Upper lobe of left lung (tissue), 6 donors: ENCODE measurements around the gene DYRK1A. TPM values are rescaled to one million over a fixed set of nuclear protein-coding genes. Genes with fewer than 3 reads are reported as not detected.
A peak's percentile ranks its signal among the peaks of the same experiment; 100 is the strongest.

Source experiments
- ATAC-seq, 2 donors: fragments of 200-7000 bp; cut with Tn5 transposase; one replicate each; pipeline ENCODE4 v1.9.1; 2022; ENCODE audit warnings: mild to moderate bottlenecking in 2 of 2, moderate library complexity in 2 of 2; ENCODE audit not compliant: low FRiP score in 2 of 2
- DNase-seq, 2 donors: peaks; one replicate each; pipeline ENCODE4 v3.0.0-alpha.2; 2019 to 2020
- H3K27ac ChIP-seq, 4 donors: fragments of 200-600 bp; sonication (generic); one replicate each; pipeline ENCODE4 v1.5.1; 2016 to 2019
- H3K27me3 ChIP-seq, 4 donors: fragments of 200-600 bp; sonication (generic); one replicate each; pipeline ENCODE4 v1.5.1; 2017 to 2019
- H3K36me3 ChIP-seq, 4 donors: fragments of 200-600 bp; sonication (generic); one replicate each; pipeline ENCODE4 v1.5.1; 2016 to 2019
- H3K4me1 ChIP-seq, 4 donors: fragments of 200-600 bp; sonication (generic); one replicate each; pipeline ENCODE4 v1.5.1; 2018 to 2019
- H3K4me3 ChIP-seq, 4 donors: fragments of 200-600 bp; sonication (generic); one replicate each; pipeline ENCODE4 v1.5.1; 2017 to 2019; ENCODE audit warnings: mild to moderate bottlenecking in 2 of 4, moderate library complexity in 1 of 4
- H3K9me3 ChIP-seq, 4 donors: fragments of 200-600 bp; sonication (generic); one replicate each; pipeline ENCODE4 v1.5.1; 2018 to 2019
- EP300 ChIP-seq, 4 donors: sonication (generic); formaldehyde crosslinking; IDR thresholded peaks; one replicate each; pipeline ENCODE4 v1.5.1; 2017; ENCODE audit warnings: antibody characterized with exemption in 4 of 4, control low read depth in 2 of 4
- POLR2A ChIP-seq, 4 donors: fragments of 450-650 bp; IDR thresholded peaks; one replicate each; pipeline ENCODE4 v1.5.1; 2016 to 2017; ENCODE audit warnings: antibody characterized with exemption in 4 of 4, mild to moderate bottlenecking in 2 of 4
- POLR2AphosphoS5 ChIP-seq, 2 donors: sonication (generic); formaldehyde crosslinking; IDR thresholded peaks; one replicate each; pipeline ENCODE4 v1.5.1; 2017; ENCODE audit warnings: antibody characterized with exemption in 2 of 2
- WGBS, 2 donors: methylation state at CpG; one replicate each; pipeline ENCODE4 v1.1.5; 2017 to 2018; 5-methylcytosine and 5-hydroxymethylcytosine counted together
- total RNA-seq, 6 donors: library from RNA; depleted of rRNA in 4 of 6; stranded (reverse); fragments of >200 nt in 4 of 6; gene quantifications; one replicate each; pipeline versions ENCODE4 v1.1.0 to v1.2.1, GENCODE V29; 2016 to 2021
- TF ChIP-seq, protein P1 (sequence below), 6 experiments: fragments of 450-650 bp in 4 of 6; fragments of 200-600 bp in 2 of 6; sonication (generic) in 2 of 6; IDR thresholded peaks; one replicate each; pipeline ENCODE4 v1.5.1; 2016 to 2019; ENCODE audit warnings: antibody characterized with exemption in 6 of 6
- donor health status: DM: no; HTN: no; CAD: no; lungs with moderate emphysema.
- donor health status: DM: no; HTN: yes; CAD: no; lungs with severe emphysema.

DYRK1A gene
- total RNA-seq, 6 donors from 2014 or later = 64.1 to 116 (median 83.2) TPM

DNA sequence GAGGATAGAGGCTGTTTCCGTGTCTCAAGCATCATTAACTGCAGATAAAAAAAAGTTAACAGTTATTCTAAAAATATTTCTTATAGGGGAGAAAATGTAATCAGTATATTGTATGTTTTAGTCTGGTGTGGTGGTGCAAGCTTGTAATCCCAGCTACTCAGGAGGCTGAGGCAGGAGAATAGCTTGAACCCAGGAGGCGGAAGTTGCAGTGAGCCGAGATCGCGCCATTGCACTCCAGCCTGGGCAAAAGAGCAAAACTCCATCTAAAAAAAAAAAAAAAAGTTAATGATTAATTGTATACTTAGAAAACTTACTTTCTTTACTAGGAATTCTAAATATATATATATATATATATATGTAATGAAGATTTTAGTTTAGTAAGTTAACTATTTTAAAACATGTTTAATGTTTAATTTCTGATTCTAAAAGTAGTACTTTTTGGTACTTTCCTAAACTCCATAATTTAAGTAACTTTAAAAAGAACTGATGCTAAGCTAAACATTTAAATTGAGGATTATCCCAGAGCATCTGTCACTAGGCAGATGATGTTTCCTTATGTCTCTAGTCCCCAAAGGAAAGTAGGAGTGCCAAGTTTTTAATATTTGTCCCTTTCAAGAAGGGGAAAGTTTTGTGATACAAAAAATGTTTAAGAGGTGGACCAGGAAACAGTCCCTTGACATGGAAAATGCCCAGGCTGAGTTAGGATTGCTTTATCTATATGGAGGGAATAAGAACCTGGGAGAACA lies 66.3 kb downstream of the DYRK1A start:
- H3K27ac ChIP-seq = no peak overlapping the region
- peaks cover 22 to 47% (median 31%) of the 10 kb centered on the region in 4 donors for H3K4me1 ChIP-seq
- TF ChIP-seq, protein P1, sequence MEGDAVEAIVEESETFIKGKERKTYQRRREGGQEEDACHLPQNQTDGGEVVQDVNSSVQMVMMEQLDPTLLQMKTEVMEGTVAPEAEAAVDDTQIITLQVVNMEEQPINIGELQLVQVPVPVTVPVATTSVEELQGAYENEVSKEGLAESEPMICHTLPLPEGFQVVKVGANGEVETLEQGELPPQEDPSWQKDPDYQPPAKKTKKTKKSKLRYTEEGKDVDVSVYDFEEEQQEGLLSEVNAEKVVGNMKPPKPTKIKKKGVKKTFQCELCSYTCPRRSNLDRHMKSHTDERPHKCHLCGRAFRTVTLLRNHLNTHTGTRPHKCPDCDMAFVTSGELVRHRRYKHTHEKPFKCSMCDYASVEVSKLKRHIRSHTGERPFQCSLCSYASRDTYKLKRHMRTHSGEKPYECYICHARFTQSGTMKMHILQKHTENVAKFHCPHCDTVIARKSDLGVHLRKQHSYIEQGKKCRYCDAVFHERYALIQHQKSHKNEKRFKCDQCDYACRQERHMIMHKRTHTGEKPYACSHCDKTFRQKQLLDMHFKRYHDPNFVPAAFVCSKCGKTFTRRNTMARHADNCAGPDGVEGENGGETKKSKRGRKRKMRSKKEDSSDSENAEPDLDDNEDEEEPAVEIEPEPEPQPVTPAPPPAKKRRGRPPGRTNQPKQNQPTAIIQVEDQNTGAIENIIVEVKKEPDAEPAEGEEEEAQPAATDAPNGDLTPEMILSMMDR (IDR thresholded peaks at IDR 0.05) = no peak
- TF ChIP-seq POLR2AphosphoS5 (IDR thresholded peaks at IDR 0.05) = no peak
- no peak for TF ChIP-seq POLR2A (IDR thresholded peaks at IDR 0.05)
- TF ChIP-seq EP300 (IDR thresholded peaks at IDR 0.05) = no peak
- ATAC-seq (no peak), DNase-seq (no peak)
- no peaks in the 10 kb centered on the region for H3K27me3 ChIP-seq
- WGBS, 2 donors = 90 to 96% methylated on average over 5 of the region's 5 CpGs
- H3K36me3 ChIP-seq = no peaks in the 10 kb centered on the region
- H3K4me3 ChIP-seq = no peak overlapping the region
- H3K9me3 ChIP-seq = no peaks in the 10 kb centered on the region

DNA sequence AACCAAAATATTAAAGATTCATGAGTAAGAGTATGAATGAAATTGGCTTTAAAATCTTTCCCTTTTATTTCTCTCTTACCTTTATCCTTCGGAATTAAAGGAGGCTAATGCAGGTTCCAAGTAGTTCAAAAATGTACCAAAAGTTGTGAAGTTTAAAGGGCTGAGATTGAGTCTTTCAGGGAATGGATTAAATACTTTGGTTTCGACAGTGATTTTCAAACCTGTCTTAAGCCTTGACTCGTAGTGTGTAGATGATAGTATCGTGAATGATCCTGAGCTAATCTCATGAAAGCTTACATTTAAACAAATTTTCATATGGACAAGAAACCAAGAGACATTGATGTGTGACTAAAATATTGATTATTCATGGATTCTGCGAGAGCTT lies 66.9 kb downstream of the DYRK1A start:
- Histone ChIP-seq H3K9me3 (no peaks in the 10 kb centered on the region), H3K4me3 (no peak overlapping the region), H3K27me3 (no peaks in the 10 kb centered on the region), H3K4me1 (peaks cover 22 to 47% (median 32%) of the 10 kb centered on the region in 4 donors), H3K27ac (no peak overlapping the region), H3K36me3 (no peaks in the 10 kb centered on the region)
- TF ChIP-seq POLR2A (IDR thresholded peaks at IDR 0.05) (no peak), EP300 (IDR thresholded peaks at IDR 0.05) (no peak)
- TF ChIP-seq, protein P1 (IDR thresholded peaks at IDR 0.05) = no peak
- DNase-seq = no peak
- ATAC-seq = no peak
- WGBS, 2 donors = 95% methylated on average over 5 of the region's 5 CpGs

DNA sequence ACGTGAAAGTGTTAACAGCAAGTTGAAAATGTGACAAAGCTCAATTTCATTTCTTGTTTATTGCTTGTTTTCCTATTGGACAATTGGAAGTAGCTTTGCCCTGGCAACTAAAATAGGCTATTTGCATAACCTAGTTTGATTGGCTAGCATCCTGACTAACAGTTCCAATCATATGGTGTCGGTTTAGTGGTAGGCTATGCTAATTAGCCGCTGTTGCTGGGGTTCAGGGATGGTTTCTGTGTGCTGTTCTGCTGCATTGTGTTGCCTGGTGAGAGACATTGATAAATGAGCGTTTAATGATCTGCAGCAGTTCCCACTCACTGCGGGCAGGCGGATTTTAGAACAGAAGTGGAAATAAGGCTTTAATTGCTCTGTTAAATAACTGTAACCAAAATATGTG lies 68.5 kb downstream of the DYRK1A start:
- H3K4me1 ChIP-seq = peaks cover 22 to 58% (median 32%) of the 10 kb centered on the region in 4 donors
- no peaks in the 10 kb centered on the region for H3K27me3 ChIP-seq
- no peaks in the 10 kb centered on the region for H3K9me3 ChIP-seq
- DNase-seq (peak in 1 of 2 donors; percentile 57), ATAC-seq (peak; percentile 85 to 98)
- H3K27ac ChIP-seq = peak overlapping the region in 1 of 4 donors; percentile 17
- H3K4me3 ChIP-seq = no peak overlapping the region
- H3K36me3 ChIP-seq = no peaks in the 10 kb centered on the region
- 28 to 30% methylated on average over 6 of the region's 6 CpGs for WGBS, 2 donors
- TF ChIP-seq, protein P1 (IDR thresholded peaks at IDR 0.05) = peak in 1 of 6 experiments; percentile 8
- TF ChIP-seq POLR2AphosphoS5 (IDR thresholded peaks at IDR 0.05) = peak in 1 of 2 donors; percentile 19
- no peak for TF ChIP-seq EP300 (IDR thresholded peaks at IDR 0.05)
- no peak for TF ChIP-seq POLR2A (IDR thresholded peaks at IDR 0.05)

DNA sequence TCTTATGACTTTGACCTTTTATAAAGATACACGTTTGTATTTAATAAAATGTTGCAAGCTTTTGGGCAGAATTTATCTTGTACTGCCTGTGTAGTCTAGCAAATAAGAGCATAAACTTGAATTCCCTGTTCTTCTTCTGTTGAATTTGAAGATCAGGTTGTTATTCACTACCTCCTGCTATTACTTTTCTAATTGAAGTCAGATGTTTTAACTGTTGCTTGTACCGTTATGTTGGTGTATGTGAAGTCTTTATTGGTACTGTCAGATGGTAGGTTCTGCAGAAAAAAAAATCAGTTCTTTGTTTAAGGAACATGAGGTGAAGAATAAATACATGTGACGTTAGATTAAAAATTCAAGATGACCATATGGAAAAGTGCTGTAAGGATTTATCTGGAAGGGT lies 69.1 kb downstream of the DYRK1A start:
- 33 to 49% methylated on average over 3 of the region's 3 CpGs for WGBS, 2 donors
- Histone ChIP-seq H3K27ac (peak overlapping the region in 1 of 4 donors; percentile 17), H3K27me3 (no peaks in the 10 kb centered on the region), H3K9me3 (no peaks in the 10 kb centered on the region), H3K4me3 (no peak overlapping the region), H3K36me3 (no peaks in the 10 kb centered on the region), H3K4me1 (peaks cover 17 to 58% (median 31%) of the 10 kb centered on the region in 4 donors)
- DNase-seq (no peak), ATAC-seq (no peak)
- no peak for TF ChIP-seq POLR2A (IDR thresholded peaks at IDR 0.05)
- TF ChIP-seq POLR2AphosphoS5 (IDR thresholded peaks at IDR 0.05) = no peak
- TF ChIP-seq EP300 (IDR thresholded peaks at IDR 0.05) = no peak
- TF ChIP-seq, protein P1 (IDR thresholded peaks at IDR 0.05) = no peak

DNA sequence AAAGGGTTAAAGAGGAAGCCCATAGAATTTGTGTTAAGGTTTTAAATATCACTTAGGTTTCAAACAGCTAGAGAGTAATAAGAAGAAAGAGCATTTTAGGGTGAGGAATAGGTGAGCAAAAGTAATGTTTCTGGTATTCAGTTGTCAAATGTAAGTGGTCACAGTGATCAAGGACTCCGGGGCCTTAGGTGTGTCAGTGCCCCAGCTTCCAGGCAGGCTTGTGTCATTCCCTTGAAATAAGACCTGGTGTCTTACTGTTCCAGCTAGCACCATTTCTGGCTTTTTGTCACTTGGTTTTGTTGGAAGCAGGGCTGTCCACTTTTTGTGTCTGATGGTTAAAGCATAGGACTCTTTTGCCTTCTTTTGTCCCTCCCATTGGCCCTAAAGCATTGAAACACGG lies 69.6 kb downstream of the DYRK1A start:
- Histone ChIP-seq H3K4me1 (peaks cover 17 to 54% (median 26%) of the 10 kb centered on the region in 4 donors), H3K4me3 (no peak overlapping the region), H3K27ac (no peak overlapping the region), H3K36me3 (no peaks in the 10 kb centered on the region), H3K27me3 (no peaks in the 10 kb centered on the region), H3K9me3 (no peaks in the 10 kb centered on the region)
- 77 to 78% methylated on average over 2 of the region's 2 CpGs for WGBS, 2 donors
- ATAC-seq (no peak), DNase-seq (no peak)
- TF ChIP-seq EP300 (IDR thresholded peaks at IDR 0.05) = no peak
- no peak for TF ChIP-seq POLR2A (IDR thresholded peaks at IDR 0.05)
- TF ChIP-seq, protein P1 (IDR thresholded peaks at IDR 0.05) = no peak
- no peak for TF ChIP-seq POLR2AphosphoS5 (IDR thresholded peaks at IDR 0.05)
